Measurements from ENCODE around the gene HCRT.
A peak's percentile ranks its signal among the peaks of the same experiment; 100 is the strongest.
"Not testable (repeated sequence)": the region's sequence is repeated elsewhere in the genome, so short reads cannot be mapped to it uniquely, and the experiment has no call there.

The HCRT gene

GRCh38 chr17:42184713-42185620 is at the start of gene HCRT:
Gene HCRT, minus strand, starts transcription at chr17:42185452. Its CDS starts 87 bp downstream, at chr17:42185365.
- DNase-seq = no peak

- DNase-seq = no peak
These were observed 48.7 kb upstream of the HCRT start for GRCh38 chr17:42233994-42234393.

GRCh38 chr17:42233156-42233555 is 47.9 kb upstream of the HCRT start:
- no peak for DNase-seq

- no peak for DNase-seq
These were observed 45.0 kb upstream of the HCRT start for GRCh38 chr17:42230225-42230624.

- no peak for DNase-seq
These were observed 42.8 kb upstream of the HCRT start for GRCh38 chr17:42227849-42228700.

GRCh38 chr17:42225646-42226045 is 40.4 kb upstream of the HCRT start:
- DNase-seq = no peak

- no peak for DNase-seq
These were observed 39.4 kb upstream of the HCRT start for GRCh38 chr17:42224651-42225050.

- DNase-seq = peak in 6 of 14 donors; percentile 4 to 24 (median 6)
These were observed 36.9 kb upstream of the HCRT start for GRCh38 chr17:42221886-42222745.

GRCh38 chr17:42219280-42219679 is 34.0 kb upstream of the HCRT start:
- DNase-seq = not testable (repeated sequence)

GRCh38 chr17:42214156-42214555 is 28.9 kb upstream of the HCRT start:
- no peak for DNase-seq

GRCh38 chr17:42212382-42212781 is 27.1 kb upstream of the HCRT start:
- no peak for DNase-seq

- DNase-seq = peak in 10 of 14 donors; percentile 6 to 71 (median 56)
These were observed 26.7 kb upstream of the HCRT start for GRCh38 chr17:42211921-42212341.

GRCh38 chr17:42210046-42210445 is 24.8 kb upstream of the HCRT start:
- no peak for DNase-seq

- not testable (repeated sequence) for DNase-seq
These were observed 20.9 kb upstream of the HCRT start for GRCh38 chr17:42206153-42206612.

GRCh38 chr17:42203354-42203753 is 18.1 kb upstream of the HCRT start:
- no peak for DNase-seq

- DNase-seq = no peak
These were observed 17.4 kb upstream of the HCRT start for GRCh38 chr17:42202696-42203095.

GRCh38 chr17:42202159-42202558 is 16.9 kb upstream of the HCRT start:
- no peak for DNase-seq

GRCh38 chr17:42201458-42201772 is 16.2 kb upstream of the HCRT start:
- DNase-seq = no peak

GRCh38 chr17:42200706-42201457 is 15.6 kb upstream of the HCRT start:
- peak in 6 of 14 donors; percentile 10 to 56 (median 17) for DNase-seq

- no peak for DNase-seq
These were observed 14.3 kb upstream of the HCRT start for GRCh38 chr17:42199416-42200011.

GRCh38 chr17:42198897-42199296 is 13.6 kb upstream of the HCRT start:
- DNase-seq = peak in 2 of 14 donors; percentile 2 to 11

Data from C1 segment of cervical spinal cord (tissue), 14 donors.